Upper lobe of left lung (tissue), 4 donors: ENCODE measurements around the gene DCLK1.

ENCODE experiments used
- POLR2AphosphoS5 ChIP-seq, 2 donors: sonication (generic); formaldehyde crosslinking; IDR thresholded peaks; one replicate each; pipeline ENCODE4 v1.5.1; 2017; ENCODE audit warnings: antibody characterized with exemption in 2 of 2
- TF ChIP-seq, protein P1 (sequence below), 6 experiments: fragments of 450-650 bp in 4 of 6; fragments of 200-600 bp in 2 of 6; sonication (generic) in 2 of 6; IDR thresholded peaks; one replicate each; pipeline ENCODE4 v1.5.1; 2016 to 2019; ENCODE audit warnings: antibody characterized with exemption in 6 of 6

DNA sequence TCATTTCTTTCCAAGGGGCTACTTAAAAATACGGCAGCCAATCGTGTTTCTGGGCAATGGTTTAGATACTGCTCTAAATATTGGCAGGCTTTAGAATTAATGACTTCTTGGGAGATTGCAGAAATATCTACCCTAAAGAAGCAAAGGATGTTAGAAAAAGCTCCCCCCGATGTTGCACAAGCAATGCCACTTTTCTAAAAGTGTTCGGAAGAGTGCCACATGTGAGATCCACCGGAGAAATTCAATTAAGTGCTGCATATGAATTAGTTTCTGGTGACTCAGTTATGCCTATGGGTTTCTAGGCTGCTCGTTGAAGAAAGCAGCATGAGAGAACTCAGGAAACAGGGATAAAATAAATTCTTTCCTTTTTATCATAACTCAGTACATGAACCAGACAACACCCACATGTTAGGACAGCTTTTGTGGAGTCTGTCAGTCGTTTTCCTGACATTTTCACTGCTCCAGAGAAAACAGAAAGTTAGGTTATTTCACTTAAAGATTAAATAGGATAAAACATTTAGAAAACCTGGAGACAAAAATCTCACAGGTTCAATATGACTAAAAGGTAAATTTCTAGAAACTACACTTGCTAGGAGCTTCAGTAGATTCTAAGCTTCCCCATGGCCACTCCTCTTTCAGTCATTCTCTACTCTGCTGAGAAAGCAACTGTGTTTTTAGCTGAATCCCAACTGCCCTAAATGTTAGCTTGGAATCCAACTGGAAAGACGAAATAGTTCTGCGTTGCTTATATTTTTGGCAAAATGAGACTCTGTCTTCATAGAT lies 244.7 kb downstream of the DCLK1 start:
- TF ChIP-seq, protein P1, sequence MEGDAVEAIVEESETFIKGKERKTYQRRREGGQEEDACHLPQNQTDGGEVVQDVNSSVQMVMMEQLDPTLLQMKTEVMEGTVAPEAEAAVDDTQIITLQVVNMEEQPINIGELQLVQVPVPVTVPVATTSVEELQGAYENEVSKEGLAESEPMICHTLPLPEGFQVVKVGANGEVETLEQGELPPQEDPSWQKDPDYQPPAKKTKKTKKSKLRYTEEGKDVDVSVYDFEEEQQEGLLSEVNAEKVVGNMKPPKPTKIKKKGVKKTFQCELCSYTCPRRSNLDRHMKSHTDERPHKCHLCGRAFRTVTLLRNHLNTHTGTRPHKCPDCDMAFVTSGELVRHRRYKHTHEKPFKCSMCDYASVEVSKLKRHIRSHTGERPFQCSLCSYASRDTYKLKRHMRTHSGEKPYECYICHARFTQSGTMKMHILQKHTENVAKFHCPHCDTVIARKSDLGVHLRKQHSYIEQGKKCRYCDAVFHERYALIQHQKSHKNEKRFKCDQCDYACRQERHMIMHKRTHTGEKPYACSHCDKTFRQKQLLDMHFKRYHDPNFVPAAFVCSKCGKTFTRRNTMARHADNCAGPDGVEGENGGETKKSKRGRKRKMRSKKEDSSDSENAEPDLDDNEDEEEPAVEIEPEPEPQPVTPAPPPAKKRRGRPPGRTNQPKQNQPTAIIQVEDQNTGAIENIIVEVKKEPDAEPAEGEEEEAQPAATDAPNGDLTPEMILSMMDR (IDR thresholded peaks at IDR 0.05) = no peak
- TF ChIP-seq POLR2AphosphoS5 (IDR thresholded peaks at IDR 0.05) = no peak
